ENCODE results near the gene SNAP29. TPM values are rescaled to one million over a fixed set of nuclear protein-coding genes. Genes with fewer than 3 reads are reported as not detected.

The SNAP29 gene
- total RNA-seq, 2 experiments from 2014 or later: 20.0 to 22.6 TPM

DNA sequence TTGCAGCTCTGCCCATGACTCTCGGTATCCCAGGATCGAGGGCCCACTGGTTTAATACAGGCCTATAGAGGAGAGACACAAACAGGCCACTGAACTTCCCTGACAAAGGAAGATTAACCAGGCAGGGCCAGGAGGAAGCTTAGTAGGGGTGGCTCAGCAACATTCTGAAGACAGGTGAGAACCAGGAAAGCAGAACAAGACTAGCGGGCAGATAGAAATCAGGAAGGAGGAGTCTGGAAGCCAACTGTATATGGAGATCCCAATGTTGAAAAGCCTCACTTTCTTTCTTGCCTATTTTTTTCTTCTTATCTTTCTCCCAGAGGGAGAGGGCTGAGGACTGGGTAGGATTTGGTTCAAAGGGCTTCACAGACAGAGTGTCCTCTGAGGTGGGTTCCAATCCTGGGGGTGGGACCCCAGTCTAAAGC is 5.6 kb upstream of the SNAP29 start:
- Mint-ChIP-seq H3K27me3 (no peaks in the 10 kb centered on the region), H3K4me1 (ENCODE audit: low read depth) (peaks cover 45% of the 10 kb centered on the region), H3K4me3 (no peak overlapping the region), H3K27ac (no peak overlapping the region), H3K36me3 (ENCODE audit: low read depth) (no peaks in the 10 kb centered on the region), H3K9me3 (no peaks in the 10 kb centered on the region)
- DNase-seq (no peak), ATAC-seq (no peak)
- intact Hi-C loops (cut with micrococcal nuclease): no loop called here
- TF ChIP-seq CTCF (IDR thresholded peaks at IDR 0.05): no peak
- ChIA-PET POLR2A (no interaction called here), CTCF (no interaction called here)

DNA sequence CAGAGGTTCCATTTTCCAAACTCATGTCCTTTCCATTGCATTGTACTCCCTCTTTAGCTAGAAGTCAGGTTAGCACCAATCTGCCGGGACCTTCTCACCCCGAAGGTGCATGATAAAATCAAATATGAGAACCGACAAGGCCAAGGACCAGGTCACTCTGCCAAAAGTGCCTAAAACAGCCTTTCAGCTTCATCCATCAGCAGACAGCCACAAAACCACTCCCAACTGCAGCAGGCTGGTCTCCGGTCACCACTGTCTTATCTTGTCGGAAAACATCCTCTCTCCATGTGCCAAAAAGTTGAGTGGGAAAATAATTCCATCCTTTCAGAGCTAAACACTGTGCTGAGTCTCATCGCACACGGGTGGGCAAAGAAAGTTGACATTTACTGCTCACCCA is 1.6 kb upstream of the SNAP29 start:
- no peak for TF ChIP-seq CTCF (IDR thresholded peaks at IDR 0.05)
- Mint-ChIP-seq H3K4me3 (peak overlapping the region; percentile 96), H3K27ac (peak overlapping the region; percentile 34), H3K36me3 (ENCODE audit: low read depth) (peaks cover 5% of the 10 kb centered on the region), H3K27me3 (no peaks in the 10 kb centered on the region), H3K9me3 (no peaks in the 10 kb centered on the region), H3K4me1 (ENCODE audit: low read depth) (peaks cover 48% of the 10 kb centered on the region)
- no peak for DNase-seq
- POLR2A ChIA-PET: interaction anchor here (1.2 kb wide), 3 partner anchors 9 to 60 kb away, joined by 3 to 4 read pairs (median 4); partner anchors contain the start of gene CRKL
- CTCF ChIA-PET: interaction anchor here (1.0 kb wide), 1 partner anchor 64 kb away, joined by 3 read pairs; no protein-coding TSS in a partner anchor
- no peak for ATAC-seq
- intact Hi-C loops (cut with micrococcal nuclease): no loop called here

DNA sequence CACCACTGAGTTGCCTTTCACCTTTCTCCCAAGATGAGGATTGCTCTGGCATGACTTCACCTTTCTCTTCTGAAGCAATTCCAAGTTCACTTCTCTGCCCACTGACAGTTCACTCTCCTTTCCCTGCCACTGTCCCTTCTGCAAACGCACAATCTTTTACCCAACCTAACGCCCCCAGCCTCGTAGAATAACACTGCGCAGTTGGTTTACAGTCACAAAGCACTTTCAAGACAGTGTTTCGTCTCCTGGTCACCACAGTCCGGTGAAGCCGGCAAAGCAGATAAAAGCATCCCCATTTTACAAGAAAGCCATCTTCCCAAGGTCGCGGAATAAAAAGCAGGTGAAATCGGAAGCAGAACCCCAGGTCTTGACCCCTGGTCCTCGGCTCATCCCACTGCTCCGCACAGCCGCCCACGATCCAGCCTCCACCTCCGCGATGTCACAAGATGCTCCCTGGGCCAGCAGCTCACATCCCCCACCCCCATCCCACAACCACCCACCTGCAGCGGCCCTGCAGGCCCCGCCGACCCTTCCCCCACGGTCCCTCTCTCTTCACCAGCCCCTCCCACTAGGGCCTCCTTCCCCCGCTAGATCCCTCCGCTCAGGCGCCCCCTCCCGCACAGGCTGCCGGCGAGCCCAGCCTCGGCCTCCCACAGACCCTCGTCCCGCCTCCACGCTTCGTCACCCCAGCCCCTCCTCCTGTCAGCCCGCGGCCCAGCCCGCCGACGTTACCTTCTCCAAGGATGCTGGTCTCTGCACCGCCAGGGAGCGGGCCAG is 781 bp upstream of the SNAP29 start:
- Mint-ChIP-seq H3K4me3 (peak overlapping the region; percentile 96), H3K27me3 (no peaks in the 10 kb centered on the region), H3K4me1 (ENCODE audit: low read depth) (peaks cover 53% of the 10 kb centered on the region), H3K36me3 (ENCODE audit: low read depth) (peaks cover 11% of the 10 kb centered on the region), H3K27ac (peak overlapping the region; percentile 82), H3K9me3 (no peaks in the 10 kb centered on the region)
- DNase-seq (peak; percentile 86), ATAC-seq (peak; percentile 70)
- TF ChIP-seq CTCF (IDR thresholded peaks at IDR 0.05): no peak
- CTCF ChIA-PET: no interaction called here
- POLR2A ChIA-PET: interaction anchor here (0.6 to 1.2 kb wide), 3 partner anchors 8 to 104 kb away, joined by 3 to 4 read pairs (median 3); partner anchors contain the start of gene CRKL
- intact Hi-C loops (cut with micrococcal nuclease): no loop called here

- ATAC-seq (no peak), DNase-seq (no peak)
- Mint-ChIP-seq H3K27me3 (no peaks in the 10 kb centered on the region), H3K4me3 (peak overlapping the region; percentile 96), H3K9me3 (no peaks in the 10 kb centered on the region), H3K36me3 (ENCODE audit: low read depth) (peaks cover 12% of the 10 kb centered on the region), H3K4me1 (ENCODE audit: low read depth) (peaks cover 45% of the 10 kb centered on the region), H3K27ac (peak overlapping the region; percentile 74)
- ChIA-PET POLR2A (interaction anchor here (1.0 kb wide), 1 partner anchor 108 kb away, joined by 3 read pairs; no protein-coding TSS in a partner anchor), CTCF (interaction anchor here (0.7 kb wide), 1 partner anchor 64 kb away, joined by 3 read pairs; no protein-coding TSS in a partner anchor)
- intact Hi-C loops (cut with micrococcal nuclease): no loop called here
- TF ChIP-seq CTCF (IDR thresholded peaks at IDR 0.05): no peak
These were observed 808 bp downstream of the SNAP29 start for GRCh38 chr22:20859615-20860014.

- ChIA-PET CTCF (no interaction called here), POLR2A (no interaction called here)
- no peak for TF ChIP-seq CTCF (IDR thresholded peaks at IDR 0.05)
- ATAC-seq: no peak
- Mint-ChIP-seq H3K27me3 (no peaks in the 10 kb centered on the region), H3K27ac (no peak overlapping the region), H3K9me3 (no peaks in the 10 kb centered on the region), H3K4me3 (no peak overlapping the region), H3K4me1 (ENCODE audit: low read depth) (peaks cover 36% of the 10 kb centered on the region), H3K36me3 (ENCODE audit: low read depth) (peaks cover 12% of the 10 kb centered on the region)
- intact Hi-C loops (cut with micrococcal nuclease): no loop called here
- DNase-seq: no peak
These were observed 3.7 kb downstream of the SNAP29 start for GRCh38 chr22:20862540-20862939.
